ENCODE data around the gene ZHX3. TPM values are rescaled to one million over a fixed set of nuclear protein-coding genes. Genes with fewer than 3 reads are reported as not detected.

The ZHX3 gene
- total and polyA plus RNA-seq, 2 donors: 15.4 to 28.2 TPM

DNA sequence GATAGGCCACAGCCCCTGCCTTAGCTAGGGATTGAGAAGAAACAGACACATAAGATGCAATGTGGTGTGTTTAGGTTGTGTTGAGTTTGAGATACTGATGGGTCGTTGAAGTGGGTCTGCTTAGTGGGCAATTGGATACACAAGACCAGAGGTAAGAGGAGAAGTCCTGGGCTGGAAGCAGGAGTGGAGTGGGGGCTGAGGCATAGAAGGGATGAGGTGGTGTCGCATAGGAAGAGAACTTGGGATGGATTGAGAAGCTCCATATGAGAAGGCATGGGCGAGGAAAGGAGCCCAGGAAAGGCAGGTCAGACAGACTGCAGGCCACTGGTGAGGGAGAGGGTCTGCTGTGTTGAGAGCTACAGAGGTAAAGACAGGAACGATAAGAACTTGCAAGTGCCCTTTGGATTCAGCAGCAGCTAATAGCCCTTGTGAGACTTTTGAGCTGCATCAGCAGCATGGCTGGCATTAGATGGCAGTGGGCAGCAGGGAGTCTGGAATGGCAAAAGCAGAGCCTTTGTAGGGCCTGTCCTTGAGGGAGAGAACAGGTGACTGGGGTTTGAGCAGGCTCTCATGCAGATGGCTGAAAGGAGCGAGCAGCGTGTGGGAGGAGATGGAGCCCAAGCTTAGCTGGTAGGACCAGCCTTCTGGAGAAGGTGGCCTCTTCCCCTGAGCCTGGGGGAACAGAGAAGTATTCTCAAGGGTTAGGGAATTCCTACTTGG, 147.0 kb downstream of the ZHX3 start:
- Histone ChIP-seq H3K27ac (ENCODE audit: low read depth) (no peak overlapping the region), H3K36me3 (ENCODE audit: insufficient read depth) (peaks cover 7% of the 10 kb centered on the region), H3K4me3 (ENCODE audit: low read depth, low read length) (no peak overlapping the region), H3K4me1 (ENCODE audit: insufficient read depth) (no peaks in the 10 kb centered on the region)
- 92% methylated on average over 6 of the region's 6 CpGs for WGBS
- no peak for DNase-seq (ENCODE audit: extremely low spot score)

DNA sequence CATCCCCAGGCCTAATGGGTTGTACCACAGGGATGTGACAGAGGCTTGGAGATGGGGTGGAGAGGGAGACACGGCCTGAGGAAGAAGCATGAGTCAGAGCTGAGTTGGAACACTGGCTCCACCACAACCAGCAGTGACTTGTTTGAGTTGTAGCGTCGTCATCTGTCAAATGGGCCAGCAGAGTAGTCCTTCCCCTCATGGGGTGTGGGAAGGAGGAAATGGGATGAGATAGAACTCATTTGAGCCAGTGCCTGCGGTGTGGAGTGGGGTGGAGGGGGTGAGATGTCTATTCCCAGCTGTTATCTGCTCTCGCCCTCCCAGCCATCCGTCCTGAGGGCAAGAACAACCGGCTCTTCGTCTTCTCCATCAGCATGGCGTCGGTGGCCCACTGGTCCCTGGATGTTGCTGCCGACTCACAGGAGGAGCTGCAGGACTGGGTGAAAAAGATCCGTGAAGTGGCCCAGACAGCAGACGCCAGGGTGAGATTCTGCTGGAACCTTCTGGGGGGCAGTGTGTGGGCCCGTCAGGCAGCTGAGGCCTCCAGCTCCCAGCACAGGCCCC, 147.7 kb downstream of the ZHX3 start:
- 88% methylated on average over 14 of the region's 14 CpGs for WGBS
- no peak overlapping the region for H3K27ac ChIP-seq (ENCODE audit: low read depth)
- H3K36me3 ChIP-seq (ENCODE audit: insufficient read depth): peaks cover 7% of the 10 kb centered on the region
- no peak for DNase-seq (ENCODE audit: extremely low spot score)
- no peak overlapping the region for H3K4me3 ChIP-seq (ENCODE audit: low read depth, low read length)
- H3K4me1 ChIP-seq (ENCODE audit: insufficient read depth): no peaks in the 10 kb centered on the region

- WGBS: 90% methylated on average over 9 of the region's 9 CpGs
- no peak overlapping the region for H3K27ac ChIP-seq (ENCODE audit: low read depth)
- no peak overlapping the region for H3K4me3 ChIP-seq (ENCODE audit: low read depth, low read length)
- no peak for DNase-seq (ENCODE audit: extremely low spot score)
- H3K36me3 ChIP-seq (ENCODE audit: insufficient read depth): peaks cover 7% of the 10 kb centered on the region
- H3K4me1 ChIP-seq (ENCODE audit: insufficient read depth): no peaks in the 10 kb centered on the region
These were observed 148.3 kb downstream of the ZHX3 start for GRCh38 chr20:41169162-41169690.

- Histone ChIP-seq H3K4me3 (ENCODE audit: low read depth, low read length) (no peak overlapping the region), H3K27ac (ENCODE audit: low read depth) (no peak overlapping the region), H3K4me1 (ENCODE audit: insufficient read depth) (no peaks in the 10 kb centered on the region), H3K36me3 (ENCODE audit: insufficient read depth) (peaks cover 7% of the 10 kb centered on the region)
- no peak for DNase-seq (ENCODE audit: extremely low spot score)
- WGBS: 96% methylated on average over 10 of the region's 10 CpGs
These were observed 149.0 kb downstream of the ZHX3 start for GRCh38 chr20:41168281-41169161.

GRCh38 chr20:41167481-41168253, 149.9 kb downstream of the ZHX3 start:
- no peak overlapping the region for H3K4me3 ChIP-seq (ENCODE audit: low read depth, low read length)
- peaks cover 7% of the 10 kb centered on the region for H3K36me3 ChIP-seq (ENCODE audit: insufficient read depth)
- DNase-seq (ENCODE audit: extremely low spot score): no peak
- H3K4me1 ChIP-seq (ENCODE audit: insufficient read depth): no peaks in the 10 kb centered on the region
- WGBS: 89% methylated on average over 11 of the region's 11 CpGs
- H3K27ac ChIP-seq (ENCODE audit: low read depth): no peak overlapping the region

- no peak for DNase-seq (ENCODE audit: extremely low spot score)
These were observed 150.4 kb downstream of the ZHX3 start for GRCh38 chr20:41167118-41167470.

DNA sequence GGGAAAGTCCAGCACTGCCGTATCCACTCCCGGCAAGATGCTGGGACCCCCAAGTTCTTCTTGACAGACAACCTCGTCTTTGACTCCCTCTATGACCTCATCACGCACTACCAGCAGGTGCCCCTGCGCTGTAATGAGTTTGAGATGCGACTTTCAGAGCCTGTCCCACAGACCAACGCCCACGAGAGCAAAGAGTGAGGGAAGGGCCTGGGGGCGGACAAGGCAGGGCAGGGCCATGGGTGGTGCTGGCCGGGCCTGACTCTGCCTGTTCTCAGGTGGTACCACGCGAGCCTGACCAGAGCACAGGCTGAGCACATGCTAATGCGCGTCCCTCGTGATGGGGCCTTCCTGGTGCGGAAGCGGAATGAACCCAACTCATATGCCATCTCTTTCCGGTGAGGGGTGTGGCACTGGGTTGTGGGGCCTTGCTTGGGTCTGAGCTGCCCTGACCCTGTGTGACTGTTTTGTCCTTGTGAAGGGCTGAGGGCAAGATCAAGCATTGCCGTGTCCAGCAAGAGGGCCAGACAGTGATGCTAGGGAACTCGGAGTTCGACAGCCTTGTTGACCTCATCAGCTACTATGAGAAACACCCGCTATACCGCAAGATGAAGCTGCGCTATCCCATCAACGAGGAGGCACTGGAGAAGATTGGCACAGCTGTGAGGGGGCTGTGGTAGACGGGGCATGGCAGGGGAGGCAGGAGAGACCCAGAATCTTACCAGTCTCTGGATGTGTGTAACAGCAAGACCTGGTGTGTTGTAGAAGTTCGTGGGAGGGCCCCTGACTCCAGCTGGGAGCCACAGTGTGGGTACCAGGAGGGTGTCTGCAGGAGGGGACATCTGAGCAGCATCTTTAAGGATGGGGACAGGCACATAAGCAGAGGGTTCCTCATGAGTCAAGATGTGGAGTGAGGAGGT, 151.1 kb downstream of the ZHX3 start:
- Histone ChIP-seq H3K27ac (ENCODE audit: low read depth) (no peak overlapping the region), H3K36me3 (ENCODE audit: insufficient read depth) (peaks cover 10% of the 10 kb centered on the region), H3K4me1 (ENCODE audit: insufficient read depth) (no peaks in the 10 kb centered on the region), H3K4me3 (ENCODE audit: low read depth, low read length) (no peak overlapping the region)
- WGBS: 93% methylated on average over 27 of the region's 27 CpGs
- DNase-seq (ENCODE audit: extremely low spot score): no peak

More at GRCh38 chr20:41167118-41167470, 150.4 kb downstream of the ZHX3 start:
- H3K36me3 ChIP-seq (ENCODE audit: insufficient read depth): peaks cover 10% of the 10 kb centered on the region
- 95% methylated on average over 3 of the region's 3 CpGs for WGBS
- no peaks in the 10 kb centered on the region for H3K4me1 ChIP-seq (ENCODE audit: insufficient read depth)
- H3K4me3 ChIP-seq (ENCODE audit: low read depth, low read length): no peak overlapping the region
- no peak overlapping the region for H3K27ac ChIP-seq (ENCODE audit: low read depth)

DNA sequence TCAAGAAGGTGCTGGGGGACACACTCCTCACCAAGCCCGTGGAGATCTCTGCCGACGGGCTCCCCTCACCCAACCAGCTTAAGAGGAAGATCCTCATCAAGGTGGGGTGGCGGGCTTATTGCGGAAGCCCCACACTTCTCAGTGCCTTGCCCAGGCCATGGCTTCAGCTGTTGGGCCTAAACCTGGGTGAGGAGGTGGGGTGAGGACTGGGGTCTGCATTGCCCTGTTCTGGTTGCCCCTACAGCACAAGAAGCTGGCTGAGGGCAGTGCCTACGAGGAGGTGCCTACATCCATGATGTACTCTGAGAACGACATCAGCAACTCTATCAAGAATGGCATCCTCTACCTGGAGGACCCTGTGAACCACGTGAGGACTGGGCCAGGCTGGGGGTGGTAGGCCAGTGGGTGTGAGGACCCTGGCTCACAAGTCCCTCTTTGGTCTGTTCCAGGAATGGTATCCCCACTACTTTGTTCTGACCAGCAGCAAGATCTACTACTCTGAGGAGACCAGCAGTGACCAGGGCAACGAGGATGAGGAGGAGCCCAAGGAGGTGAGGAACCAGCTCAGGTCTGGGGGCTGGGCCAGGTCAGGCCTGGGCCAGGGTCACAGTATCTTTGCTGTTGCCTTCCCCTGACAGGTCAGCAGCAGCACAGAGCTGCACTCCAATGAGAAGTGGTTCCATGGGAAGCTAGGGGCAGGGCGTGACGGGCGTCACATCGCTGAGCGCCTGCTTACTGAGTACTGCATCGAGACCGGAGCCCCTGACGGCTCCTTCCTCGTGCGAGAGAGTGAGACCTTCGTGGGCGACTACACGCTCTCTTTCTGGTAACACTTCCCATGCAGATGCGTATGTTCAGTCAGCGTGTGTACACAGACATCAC, 152.3 kb downstream of the ZHX3 start:
- Histone ChIP-seq H3K36me3 (ENCODE audit: insufficient read depth) (peaks cover 10% of the 10 kb centered on the region), H3K4me3 (ENCODE audit: low read depth, low read length) (no peak overlapping the region), H3K27ac (ENCODE audit: low read depth) (no peak overlapping the region), H3K4me1 (ENCODE audit: insufficient read depth) (no peaks in the 10 kb centered on the region)
- 91% methylated on average over 24 of the region's 24 CpGs for WGBS
- no peak for DNase-seq (ENCODE audit: extremely low spot score)

- H3K4me3 ChIP-seq (ENCODE audit: low read depth, low read length): no peak overlapping the region
- H3K4me1 ChIP-seq (ENCODE audit: insufficient read depth): no peaks in the 10 kb centered on the region
- H3K36me3 ChIP-seq (ENCODE audit: insufficient read depth): peaks cover 7% of the 10 kb centered on the region
- no peak overlapping the region for H3K27ac ChIP-seq (ENCODE audit: low read depth)
- 95% methylated on average over 11 of the region's 11 CpGs for WGBS
- DNase-seq (ENCODE audit: extremely low spot score): no peak
These were observed 153.7 kb downstream of the ZHX3 start for GRCh38 chr20:41163821-41164220.

GRCh38 chr20:41162396-41162795, 155.1 kb downstream of the ZHX3 start:
- DNase-seq (ENCODE audit: extremely low spot score): no peak
- Histone ChIP-seq H3K4me1 (ENCODE audit: insufficient read depth) (no peaks in the 10 kb centered on the region), H3K4me3 (ENCODE audit: low read depth, low read length) (no peak overlapping the region), H3K27ac (ENCODE audit: low read depth) (no peak overlapping the region), H3K36me3 (ENCODE audit: insufficient read depth) (peaks cover 7% of the 10 kb centered on the region)
- 97% methylated on average over 11 of the region's 11 CpGs for WGBS

GRCh38 chr20:41161886-41162285, 155.6 kb downstream of the ZHX3 start:
- Histone ChIP-seq H3K4me3 (ENCODE audit: low read depth, low read length) (no peak overlapping the region), H3K36me3 (ENCODE audit: insufficient read depth) (peaks cover 7% of the 10 kb centered on the region), H3K27ac (ENCODE audit: low read depth) (no peak overlapping the region), H3K4me1 (ENCODE audit: insufficient read depth) (no peaks in the 10 kb centered on the region)
- WGBS: 19% methylated on average over 1 of the region's 1 CpG
- DNase-seq (ENCODE audit: extremely low spot score): no peak

GRCh38 chr20:41160686-41161085, 156.8 kb downstream of the ZHX3 start:
- no peak for DNase-seq (ENCODE audit: extremely low spot score)
- Histone ChIP-seq H3K4me3 (ENCODE audit: low read depth, low read length) (no peak overlapping the region), H3K27ac (ENCODE audit: low read depth) (no peak overlapping the region), H3K4me1 (ENCODE audit: insufficient read depth) (no peaks in the 10 kb centered on the region), H3K36me3 (ENCODE audit: insufficient read depth) (peaks cover 3% of the 10 kb centered on the region)
- WGBS: 92% methylated on average over 2 of the region's 2 CpGs
